ENCODE results near the gene R3HDM4.
A peak's percentile ranks its signal among the peaks of the same experiment; 100 is the strongest.

Gene R3HDM4

DNA sequence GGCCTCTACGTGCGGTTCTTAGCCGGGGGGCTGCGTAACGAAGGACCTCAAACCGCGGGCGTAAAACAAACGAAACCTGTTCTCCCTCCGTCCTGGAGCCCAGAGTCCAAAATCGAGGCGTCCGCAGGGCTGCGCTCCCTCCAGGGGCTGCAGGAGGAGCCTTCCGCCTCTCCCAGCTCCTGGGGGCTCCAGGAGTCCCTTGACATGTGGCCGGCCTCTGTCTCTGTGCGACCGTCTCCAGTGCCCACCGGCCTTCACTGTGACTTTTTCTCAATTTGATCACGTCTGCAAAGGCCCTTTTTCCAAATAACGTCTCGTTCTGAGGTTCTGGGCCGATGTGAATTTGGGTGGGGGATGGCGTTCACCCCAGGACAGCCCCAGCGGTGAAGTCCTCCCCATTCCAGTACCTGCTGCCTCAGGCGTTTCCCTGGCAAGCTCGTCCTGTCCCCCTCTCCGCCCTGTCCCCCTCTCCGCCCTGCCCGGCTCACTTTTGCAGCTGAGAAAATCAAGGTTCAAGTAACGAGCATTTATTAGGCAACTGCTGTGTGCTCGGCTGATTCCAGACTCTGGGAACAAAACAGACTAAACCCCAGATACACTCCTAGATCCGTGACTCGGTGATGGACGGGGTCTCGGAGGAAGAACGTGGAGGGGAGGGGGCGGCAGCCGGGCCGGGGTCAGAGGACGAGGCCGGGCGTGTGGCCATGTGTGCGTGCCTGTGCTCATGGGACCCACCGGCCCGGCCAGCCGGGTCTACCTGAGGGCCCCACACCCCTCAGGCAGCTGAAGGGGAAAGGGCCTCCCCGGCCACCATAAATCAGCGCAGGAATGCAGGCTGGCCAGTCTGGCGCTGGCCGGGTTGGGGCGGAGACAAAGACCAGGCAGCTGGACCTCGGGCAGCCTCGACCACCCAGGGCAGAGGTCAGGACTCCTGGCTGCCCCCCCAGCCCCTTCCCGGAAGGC is 43.1 kb upstream of the R3HDM4 start:
- no peak for DNase-seq (ENCODE audit: low read depth in 1 of 2, low spot score in 1 of 2)
- H3K27me3 ChIP-seq (ENCODE audit: insufficient read depth, poor library complexity, severe bottlenecking), result no peaks in the 10 kb centered on the region
- no peak overlapping the region for H3K27ac ChIP-seq (replicated peaks)
- H3K4me3 ChIP-seq (replicated peaks; ENCODE audit: insufficient read depth, low read length), result no peak overlapping the region
- TF ChIP-seq GABPA (IDR thresholded peaks at IDR 0.05; ENCODE audit: low read depth), result no peak
- no peak for TF ChIP-seq POLR2AphosphoS5 (IDR thresholded peaks at IDR 0.05; ENCODE audit: low read depth)
- no peak for TF ChIP-seq CTCF (IDR thresholded peaks at IDR 0.05; ENCODE audit: insufficient read depth, low read length)
- no peak for TF ChIP-seq SPI1 (IDR thresholded peaks at IDR 0.05; ENCODE audit: borderline replicate concordance, low read depth)
- TF ChIP-seq REST (IDR thresholded peaks at IDR 0.05; ENCODE audit: insufficient replicate concordance, low read depth), result no peak

- DNase-seq (ENCODE audit: low read depth in 1 of 2, low spot score in 1 of 2), result no peak
- TF ChIP-seq CTCF (IDR thresholded peaks at IDR 0.05; ENCODE audit: insufficient read depth, low read length), result no peak
- TF ChIP-seq GABPA (IDR thresholded peaks at IDR 0.05; ENCODE audit: low read depth), result no peak
- TF ChIP-seq SPI1 (IDR thresholded peaks at IDR 0.05; ENCODE audit: borderline replicate concordance, low read depth), result no peak
- TF ChIP-seq REST (IDR thresholded peaks at IDR 0.05; ENCODE audit: insufficient replicate concordance, low read depth), result no peak
- no peak for TF ChIP-seq POLR2AphosphoS5 (IDR thresholded peaks at IDR 0.05; ENCODE audit: low read depth)
- peak overlapping the region; percentile 89; the same call in 1 of the 2 replicates for H3K27ac ChIP-seq (replicated peaks)
Observed at GRCh38 chr19:954672-955494, 41.9 kb upstream of the R3HDM4 start.

DNA sequence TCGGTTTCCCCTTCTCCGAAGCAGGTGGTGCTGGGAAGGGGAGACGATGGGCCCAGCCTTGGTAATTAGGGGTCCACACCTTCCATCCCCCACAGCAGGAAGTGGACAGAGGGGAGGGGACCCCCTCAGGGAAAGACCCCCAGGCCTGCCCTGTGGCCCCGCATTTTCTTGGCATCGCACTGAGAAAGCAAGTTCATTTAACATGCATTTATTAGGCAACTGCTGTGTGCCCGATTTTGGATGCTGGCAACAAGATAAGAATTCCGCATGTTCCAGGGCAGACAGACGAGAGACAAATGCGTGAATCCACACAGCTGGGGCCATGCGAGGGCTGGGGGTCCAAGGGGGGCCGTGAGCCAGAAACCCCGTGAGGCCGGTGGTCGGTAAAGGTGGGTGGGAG is 41.3 kb upstream of the R3HDM4 start:
- DNase-seq (ENCODE audit: low read depth in 1 of 2, low spot score in 1 of 2), result no peak
- Histone ChIP-seq H3K27me3 (ENCODE audit: insufficient read depth, poor library complexity, severe bottlenecking) (no peaks in the 10 kb centered on the region), H3K4me3 (replicated peaks; ENCODE audit: insufficient read depth, low read length) (no peak overlapping the region), H3K27ac (replicated peaks) (peak overlapping the region; percentile 89; the same call in 1 of the 2 replicates)
- TF ChIP-seq CTCF (IDR thresholded peaks at IDR 0.05; ENCODE audit: insufficient read depth, low read length), result no peak
- no peak for TF ChIP-seq GABPA (IDR thresholded peaks at IDR 0.05; ENCODE audit: low read depth)
- no peak for TF ChIP-seq REST (IDR thresholded peaks at IDR 0.05; ENCODE audit: insufficient replicate concordance, low read depth)
- no peak for TF ChIP-seq POLR2AphosphoS5 (IDR thresholded peaks at IDR 0.05; ENCODE audit: low read depth)
- TF ChIP-seq SPI1 (IDR thresholded peaks at IDR 0.05; ENCODE audit: borderline replicate concordance, low read depth), result no peak

More at GRCh38 chr19:954672-955494, 41.9 kb upstream of the R3HDM4 start:
- no peaks in the 10 kb centered on the region for H3K27me3 ChIP-seq (ENCODE audit: insufficient read depth, poor library complexity, severe bottlenecking)
- H3K4me3 ChIP-seq (replicated peaks; ENCODE audit: insufficient read depth, low read length), result no peak overlapping the region

All from HL-60 (cell line).